NCI-H128 (cell line): ENCODE results near the gene LAS1L.
"Not testable (repeated sequence)": the region's sequence is repeated elsewhere in the genome, so short reads cannot be mapped to it uniquely, and the experiment has no call there.

Experiments used
- DNase-seq: peaks from one replicate; lab custom pipeline; 2025; ENCODE audit not compliant: unreplicated experiment; lab: John Stamatoyannopoulos, UW

LAS1L gene

GRCh38 chrX:65534450-65535292, at the start of gene LAS1L:
Gene LAS1L, minus strand, starts transcription at chrX:65534787. Its CDS starts 72 bp downstream, at chrX:65534715.
- peak; percentile 89 for DNase-seq

GRCh38 chrX:65582450-65583082, 48.0 kb upstream of the LAS1L start:
- no peak for DNase-seq

- DNase-seq = peak; percentile 1
These were observed 47.2 kb upstream of the LAS1L start for GRCh38 chrX:65581661-65582339.

- no peak for DNase-seq
These were observed 43.8 kb upstream of the LAS1L start for GRCh38 chrX:65578346-65578745.

GRCh38 chrX:65576160-65576559, 41.6 kb upstream of the LAS1L start:
- DNase-seq = no peak

- DNase-seq = no peak
These were observed 40.4 kb upstream of the LAS1L start for GRCh38 chrX:65575022-65575421.

- DNase-seq = no peak
These were observed 39.8 kb upstream of the LAS1L start for GRCh38 chrX:65574356-65574755.

GRCh38 chrX:65572971-65573370, 38.4 kb upstream of the LAS1L start:
- DNase-seq = no peak

- not testable (repeated sequence) for DNase-seq
These were observed 28.3 kb upstream of the LAS1L start for GRCh38 chrX:65562850-65563249.

GRCh38 chrX:65551489-65552339, 17.1 kb upstream of the LAS1L start:
- no peak for DNase-seq

- DNase-seq = no peak
These were observed 16.5 kb upstream of the LAS1L start for GRCh38 chrX:65551086-65551485.

- DNase-seq = no peak
These were observed 10.9 kb upstream of the LAS1L start for GRCh38 chrX:65545456-65545855.

- DNase-seq = no peak
These were observed 2.6 kb upstream of the LAS1L start for GRCh38 chrX:65537229-65537628.

GRCh38 chrX:65536291-65536690, 1.7 kb upstream of the LAS1L start:
- DNase-seq = no peak

GRCh38 chrX:65532016-65532415, 2.6 kb downstream of the LAS1L start:
- DNase-seq = no peak

GRCh38 chrX:65528705-65529340, 5.8 kb downstream of the LAS1L start:
- no peak for DNase-seq

GRCh38 chrX:65528293-65528692, 6.3 kb downstream of the LAS1L start:
- DNase-seq = no peak

- DNase-seq = no peak
These were observed 10.4 kb downstream of the LAS1L start for GRCh38 chrX:65524139-65524538.

GRCh38 chrX:65522739-65523372, 11.7 kb downstream of the LAS1L start:
- DNase-seq = no peak

GRCh38 chrX:65519530-65519929, 15.1 kb downstream of the LAS1L start:
- not testable (repeated sequence) for DNase-seq
